Panc1 (cell line): Measurements from ENCODE around the gene BTBD1. TPM values are rescaled to one million over a fixed set of nuclear protein-coding genes. Genes with fewer than 3 reads are reported as not detected.
A peak's percentile ranks its signal among the peaks of the same experiment; 100 is the strongest.

Experiments
- ATAC-seq: fragments of 200-7000 bp; cut with Tn5 transposase; 2 replicates; pipeline ENCODE4 v1.9.1; 2020; ENCODE audit warnings: mild to moderate bottlenecking, moderate library complexity
- BruUV-seq: library from RNA; stranded (reverse); fragments of 400-500 nt; replicated peaks from 2 replicates; lab custom pipeline; 2021; lab: Mats Ljungman, UMichigan
- CTCF ChIA-PET: fragments of 300-600 bp; sonication (Branson Sonifier 250); formaldehyde crosslinking; loops from one replicate; lab custom pipeline; 2022; ENCODE audit warnings: antibody characterized with exemption; lab: Charles Lee
- POLR2A ChIA-PET: fragments of 300-600 bp; sonication (Branson Sonifier 250); formaldehyde crosslinking; loops from one replicate; lab custom pipeline; 2022; ENCODE audit warnings: antibody characterized with exemption; lab: Charles Lee
- DNase-seq: peaks from one replicate; pipeline ENCODE4 v3.0.0-alpha.2; 2010; ENCODE audit warnings: low read depth, low spot score
- H3K27ac ChIP-seq: 2 replicates; pipeline ENCODE4 v1.5.1; 2011; ENCODE audit warnings: mild to moderate bottlenecking, low read length, inconsistent platforms
- H3K27me3 ChIP-seq: fragments of 200-500 bp; sonication (Bioruptor generic); 2 replicates; pipeline ENCODE4 v1.6.0; 2014; ENCODE audit warnings: low read length, inconsistent platforms; ENCODE audit not compliant: control insufficient read depth, insufficient read depth
- H3K36me3 ChIP-seq: fragments of 200-500 bp; sonication (Bioruptor generic); 2 replicates; pipeline ENCODE4 v1.5.1; 2014; ENCODE audit warnings: inconsistent platforms, mild to moderate bottlenecking, low read length, moderate library complexity; ENCODE audit not compliant: control insufficient read depth, insufficient read depth
- H3K4me1 ChIP-seq: 2 replicates; pipeline ENCODE4 v1.5.1; 2011; ENCODE audit warnings: inconsistent platforms, mild to moderate bottlenecking, low read length, moderate library complexity; ENCODE audit not compliant: control insufficient read depth, insufficient read depth
- H3K4me3 ChIP-seq, 2 experiments: 2 replicates each; pipeline ENCODE4 v1.5.1; 2011 to 2012; ENCODE audit warnings: low read depth in 2 of 2, low read length in 2 of 2, mild to moderate bottlenecking in 2 of 2, inconsistent platforms in 1 of 2, moderate library complexity in 1 of 2
- H3K9me3 ChIP-seq: fragments of 200-500 bp; sonication (Bioruptor generic); 2 replicates; pipeline ENCODE4 v1.5.1; 2014; ENCODE audit warnings: low read depth, mild to moderate bottlenecking, inconsistent platforms, low read length, moderate library complexity; ENCODE audit not compliant: control insufficient read depth, insufficient read depth
- CTCF ChIP-seq: fragments of 450-650 bp; IDR thresholded peaks from 2 replicates; pipeline ENCODE4 v1.5.1; 2017; ENCODE audit warnings: mild to moderate bottlenecking
- POLR2AphosphoS5 ChIP-seq: IDR thresholded peaks from 2 replicates; pipeline ENCODE4 v1.6.1; 2012; ENCODE audit warnings: mild to moderate bottlenecking, low read depth, low read length, moderate library complexity
- REST ChIP-seq, 2 experiments: IDR thresholded peaks; 2 replicates each; pipeline ENCODE4 v1.6.1; 2011 to 2012; ENCODE audit warnings: low read depth in 2 of 2, control low read depth in 1 of 2, low read length in 1 of 2, mild to moderate bottlenecking in 1 of 2, moderate library complexity in 1 of 2; ENCODE audit not compliant: insufficient read depth in 1 of 2
- SIN3A ChIP-seq: IDR thresholded peaks from 2 replicates; pipeline ENCODE4 v1.6.1; 2012; ENCODE audit warnings: low read depth, mild to moderate bottlenecking, low read length, moderate library complexity, borderline replicate concordance; ENCODE audit not compliant: insufficient read depth
- TCF7L2 ChIP-seq: IDR thresholded peaks from 2 replicates; pipeline ENCODE4 v1.6.1; 2011; ENCODE audit warnings: mild to moderate bottlenecking, low read depth, low read length, inconsistent platforms
- in situ Hi-C: cut with HindIII; loops from 2 replicates; pipeline ENCODE4 v1.10.0; 2016; ENCODE audit warnings: low sequenced_read_pairs, low pct_unique_long_range_greater_than_20kb
- intact Hi-C: fragments of 100-400 bp; cut with micrococcal nuclease; formaldehyde crosslinking; loops from one replicate; pipeline ENCODE4 v1.10.0; 2022; ENCODE audit not compliant: unreplicated experiment
- total RNA-seq: library from RNA; stranded (reverse); gene quantifications from one replicate; pipeline ENCODE4 v1.2.1, GENCODE V29; 2021; ENCODE audit not compliant: unreplicated experiment

Gene BTBD1
- total RNA-seq, 1 experiment from 2014 or later, result 88.4 TPM

GRCh38 chr15:83098079-83098478 lies 31.0 kb upstream of the BTBD1 start:
- intact Hi-C loops, result no loop called here
- no peak for TF ChIP-seq TCF7L2
- TF ChIP-seq REST (IDR thresholded peaks at IDR 0.05; ENCODE audit: insufficient read depth in 1 of 2, low read depth in 2 of 2, low read length in 1 of 2), result no peak
- TF ChIP-seq POLR2AphosphoS5, result no peak
- TF ChIP-seq CTCF, result no peak
- TF ChIP-seq SIN3A, result no peak
- Histone ChIP-seq H3K4me1 (no peaks in the 10 kb centered on the region), H3K4me3 (no peak overlapping the region), H3K9me3 (no peaks in the 10 kb centered on the region), H3K27me3 (peaks cover 10% of the 10 kb centered on the region), H3K36me3 (no peaks in the 10 kb centered on the region), H3K27ac (no peak overlapping the region)
- no TSS peak for BruUV-seq
- DNase-seq, result no peak
- CTCF ChIA-PET, result no interaction called here
- POLR2A ChIA-PET, result no interaction called here
- in situ Hi-C loops, result no loop called here
- ATAC-seq, result no peak

- Histone ChIP-seq H3K27me3 (peaks cover 6% of the 10 kb centered on the region), H3K27ac (no peak overlapping the region), H3K36me3 (no peaks in the 10 kb centered on the region), H3K4me3 (no peak overlapping the region), H3K4me1 (no peaks in the 10 kb centered on the region), H3K9me3 (no peaks in the 10 kb centered on the region)
- POLR2A ChIA-PET, result no interaction called here
- in situ Hi-C loops (no loop called here), intact Hi-C loops (no loop called here)
- no peak for TF ChIP-seq POLR2AphosphoS5
- TF ChIP-seq TCF7L2, result no peak
- TF ChIP-seq CTCF, result no peak
- no peak for TF ChIP-seq REST (IDR thresholded peaks at IDR 0.05; ENCODE audit: insufficient read depth in 1 of 2, low read depth in 2 of 2, low read length in 1 of 2)
- no peak for TF ChIP-seq SIN3A
- DNase-seq (no peak), ATAC-seq (peak; percentile 42; the same call in 1 of the 2 replicates)
- CTCF ChIA-PET, result no interaction called here
- BruUV-seq, result no TSS peak
Observed at GRCh38 chr15:83094583-83094982, 27.5 kb upstream of the BTBD1 start.
